NOMO-1 treated with DMSO at 0.1 percent for 48 hours (cell line): ENCODE data around the gene SCFD2.
"Not testable (repeated sequence)": the region's sequence is repeated elsewhere in the genome, so short reads cannot be mapped to it uniquely, and the experiment has no call there.

Experiments used
- DNase-seq: peaks from one replicate; lab custom pipeline; 2025; ENCODE audit not compliant: unreplicated experiment; lab: John Stamatoyannopoulos, UW

SCFD2 gene

DNA sequence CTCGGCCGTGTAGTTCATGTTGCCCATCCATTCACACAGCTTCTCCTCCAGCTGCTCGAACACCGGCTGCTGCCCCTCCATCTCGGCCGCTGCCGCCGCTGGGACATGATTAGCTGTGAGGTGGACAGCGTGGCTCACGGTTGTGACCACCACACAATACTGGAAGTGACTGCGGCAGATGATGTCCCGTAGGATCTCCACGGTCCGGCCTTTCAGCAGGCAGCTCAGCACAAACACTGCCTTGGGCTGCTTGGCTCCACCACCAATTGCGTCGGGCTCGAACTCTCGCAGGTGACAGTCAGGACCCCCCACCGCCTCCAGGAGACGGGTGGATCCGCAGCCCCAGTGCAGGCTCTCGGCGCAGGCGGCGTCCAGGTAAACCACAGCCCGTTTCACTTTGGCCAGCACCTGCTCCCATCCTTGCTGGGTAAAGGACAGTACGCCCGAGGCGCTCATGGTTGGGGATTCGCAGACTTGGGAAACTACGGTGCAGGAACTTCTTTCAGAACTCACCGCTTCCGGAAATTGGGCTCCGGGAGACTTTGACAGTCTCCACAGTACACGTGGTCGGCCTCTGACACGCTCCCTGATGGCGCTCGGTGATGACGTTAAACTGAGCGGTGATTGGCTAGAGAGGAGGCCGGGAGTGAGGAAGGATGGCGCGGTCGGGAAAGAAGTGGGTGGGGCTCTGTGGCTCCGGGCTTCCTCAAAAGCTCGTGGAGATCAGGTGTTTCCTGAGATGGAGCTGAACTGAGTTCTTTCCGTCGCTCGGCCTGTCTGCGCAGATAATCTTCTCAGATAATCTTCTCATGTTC is at the start of gene SCFD2:
Gene SCFD2, minus strand, starts transcription at position 576 of the 815 bp plus-strand sequence.
- DNase-seq, result peak; percentile 94

DNA sequence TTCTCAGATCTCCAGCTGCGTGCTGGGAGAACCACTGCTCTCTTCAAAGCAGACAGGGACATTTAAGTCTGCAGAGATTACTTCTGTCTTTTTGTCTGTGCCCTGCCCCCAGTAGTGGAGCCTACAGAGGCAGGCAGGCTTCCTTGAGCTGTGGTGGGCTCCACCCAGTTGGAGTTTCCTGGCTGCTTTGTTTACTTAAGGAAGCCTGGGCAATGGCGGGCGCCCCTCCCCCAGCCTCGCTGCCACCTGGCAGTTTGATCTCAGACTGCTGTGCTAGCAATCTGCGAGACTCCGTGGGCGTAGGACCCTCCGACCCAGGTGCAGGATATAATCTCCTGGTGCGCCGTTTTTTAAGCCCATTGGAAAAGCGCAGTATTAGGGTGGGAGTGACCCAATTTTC is 43.6 kb upstream of the SCFD2 start:
- DNase-seq, result not testable (repeated sequence)

DNA sequence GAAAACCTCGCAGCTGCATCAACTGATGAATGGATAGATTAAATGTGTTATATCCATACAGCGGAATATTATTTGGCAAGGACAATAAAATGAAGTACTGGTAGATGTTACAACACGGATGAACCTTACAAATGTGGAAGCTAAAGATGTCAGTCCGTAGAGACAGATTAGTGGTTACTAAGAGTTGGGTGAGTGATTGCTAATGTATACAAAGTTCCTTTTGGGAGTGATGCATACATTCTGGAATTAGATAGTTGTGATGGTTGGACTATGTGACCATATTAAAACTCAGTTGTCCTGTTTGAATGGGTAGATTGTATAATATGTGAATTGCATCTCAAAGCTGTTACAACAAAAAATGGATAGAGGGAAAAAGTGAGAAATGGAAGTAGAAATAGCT is 14.4 kb upstream of the SCFD2 start:
- DNase-seq, result no peak

DNA sequence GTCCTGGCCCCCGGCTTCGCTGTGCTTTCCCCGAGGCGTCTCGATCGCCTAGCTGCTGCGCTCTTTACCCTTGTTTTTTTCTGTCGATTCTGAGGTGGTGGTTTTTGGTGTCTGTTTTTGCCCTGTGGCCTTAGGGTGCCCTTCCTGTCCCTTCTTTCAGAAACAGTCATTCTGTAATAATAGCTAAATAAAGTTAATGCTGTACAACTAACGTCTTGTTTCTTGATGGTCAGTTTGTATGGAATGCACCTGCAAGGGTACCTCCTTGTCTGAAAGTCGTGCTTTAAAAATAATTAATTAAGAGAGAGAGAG is 12.3 kb upstream of the SCFD2 start:
- peak; percentile 27 for DNase-seq

DNA sequence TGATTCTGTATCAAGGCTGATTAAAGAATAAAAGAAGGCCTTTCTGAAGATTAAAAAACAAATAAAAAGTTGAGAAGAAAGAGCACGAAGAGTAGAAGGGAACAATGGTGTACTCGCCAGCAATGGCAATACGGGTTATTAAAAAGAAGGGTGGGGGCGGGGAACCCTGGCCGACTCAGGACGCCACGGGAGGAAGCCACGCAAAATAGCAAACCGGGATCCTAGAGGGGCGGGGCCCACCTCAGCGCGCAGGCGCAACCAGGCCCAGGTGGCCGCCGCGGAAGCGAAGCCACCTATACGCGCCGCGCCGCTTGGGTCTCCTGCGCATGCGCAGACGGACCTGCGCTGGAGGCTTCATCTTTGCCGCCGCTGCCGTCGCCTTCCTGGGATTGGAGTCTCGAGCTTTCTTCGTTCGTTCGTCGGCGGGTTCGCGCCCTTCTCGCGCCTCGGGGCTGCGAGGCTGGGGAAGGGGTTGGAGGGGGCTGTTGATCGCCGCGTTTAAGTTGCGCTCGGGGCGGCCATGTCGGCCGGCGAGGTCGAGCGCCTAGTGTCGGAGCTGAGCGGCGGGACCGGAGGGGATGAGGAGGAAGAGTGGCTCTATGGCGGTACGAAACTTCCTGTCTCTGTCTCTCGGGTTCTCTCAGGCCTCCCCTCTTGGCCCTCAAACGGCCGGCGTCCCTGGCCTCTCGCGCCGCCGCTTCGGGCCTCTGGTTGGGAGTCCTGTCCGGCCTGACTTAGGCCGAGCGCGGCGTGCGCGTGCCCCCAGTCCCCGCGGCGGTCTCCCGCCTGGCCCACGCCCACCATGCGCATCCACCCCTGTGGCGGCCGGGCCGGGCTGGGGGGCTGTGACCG is 11.7 kb upstream of the SCFD2 start, which contains the start of gene FIP1L1:
Gene FIP1L1, plus strand, starts transcription at position 323 of the 852 bp plus-strand sequence. Its CDS starts 198 bp downstream, at position 521.
- DNase-seq, result peak; percentile 78

DNA sequence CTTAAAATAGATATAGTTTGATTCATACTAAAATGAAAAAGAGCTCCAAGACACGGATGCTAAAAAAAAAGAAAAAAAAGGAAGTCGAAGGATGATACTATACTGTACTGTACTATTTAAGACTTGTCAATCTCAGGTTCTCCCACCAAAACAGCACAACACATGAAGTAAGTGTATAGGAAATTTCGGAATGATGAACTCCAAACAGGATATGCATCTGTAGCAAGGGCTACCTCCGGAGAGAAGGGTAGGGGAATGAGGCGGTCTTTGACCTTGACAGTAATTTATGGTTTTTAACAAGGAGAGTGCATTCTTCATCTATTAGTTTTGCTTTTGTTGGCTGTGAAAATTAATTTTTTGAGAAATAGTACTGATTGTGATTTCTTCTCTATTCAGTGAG is 11.0 kb upstream of the SCFD2 start:
- DNase-seq, result no peak

DNA sequence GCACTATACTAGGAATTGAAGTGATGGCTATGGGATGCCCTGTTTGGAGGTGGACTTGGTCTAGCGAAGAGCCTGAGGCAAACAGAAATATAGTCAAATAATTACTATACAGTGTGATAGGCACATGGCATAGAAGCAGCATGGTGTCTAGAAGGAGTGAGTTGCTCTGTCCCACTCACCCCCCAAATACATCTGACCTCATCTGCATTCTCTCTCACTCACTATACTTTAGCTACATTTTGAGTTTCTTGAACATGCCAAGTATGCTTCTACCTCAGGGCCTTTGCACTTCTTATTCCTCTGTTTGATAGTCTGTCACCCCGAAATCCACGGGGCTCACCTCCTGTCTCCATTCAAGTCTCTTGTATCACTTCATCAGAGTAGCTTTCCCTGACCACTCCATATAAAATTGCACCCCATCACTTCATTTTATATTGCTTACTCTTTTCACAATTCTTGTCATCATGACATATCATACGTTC is 9.0 kb upstream of the SCFD2 start:
- no peak for DNase-seq

DNA sequence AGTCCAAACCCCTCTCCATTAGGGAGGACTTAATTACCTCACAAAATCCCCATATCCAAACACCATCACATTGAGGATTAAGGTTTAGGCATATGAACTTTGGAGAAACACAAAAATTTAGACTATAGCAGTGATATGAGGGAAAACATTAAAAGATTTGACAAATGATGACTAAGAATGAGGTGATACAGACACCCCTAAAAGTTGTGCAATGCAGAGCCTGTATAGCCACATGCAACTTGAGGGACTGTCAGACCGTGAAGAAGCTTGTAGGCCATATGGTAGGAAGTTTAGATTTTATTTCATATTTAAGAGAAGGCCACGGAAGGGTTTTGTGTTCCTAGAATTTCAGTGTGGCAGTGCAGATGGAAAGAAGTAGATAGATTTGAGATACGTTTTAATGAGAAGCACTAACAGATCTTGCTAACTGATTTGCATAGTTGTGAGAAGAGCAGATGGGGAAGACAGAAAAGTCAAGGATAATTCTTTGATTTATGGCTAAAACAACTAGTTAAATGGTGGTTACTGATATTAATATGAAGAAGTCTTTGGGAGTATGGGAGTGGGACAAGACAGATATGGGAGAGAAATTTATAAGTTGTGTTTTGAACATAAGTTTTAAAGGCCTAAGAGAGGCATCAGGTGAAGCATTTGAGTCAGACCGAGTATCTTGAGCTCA is 6.1 kb upstream of the SCFD2 start:
- no peak for DNase-seq

DNA sequence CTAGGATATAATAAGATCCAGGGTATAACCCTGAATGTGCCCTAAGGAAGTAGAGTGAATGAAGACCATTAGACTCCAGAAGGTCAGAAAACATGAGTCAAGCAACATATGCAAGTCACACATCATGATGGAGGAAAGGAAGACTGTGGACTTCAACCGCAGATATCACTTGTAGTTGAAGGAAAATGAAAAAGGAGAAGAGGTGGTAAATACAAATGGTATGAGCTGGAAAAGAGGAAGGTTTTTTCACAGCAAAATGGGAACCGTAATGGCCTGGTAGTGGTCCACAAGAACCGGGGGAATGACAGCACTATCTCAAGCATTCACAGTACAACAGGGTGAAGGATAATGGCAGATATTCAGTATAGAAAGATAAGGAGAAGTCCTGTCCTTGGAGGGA is 5.2 kb upstream of the SCFD2 start:
- DNase-seq, result no peak

DNA sequence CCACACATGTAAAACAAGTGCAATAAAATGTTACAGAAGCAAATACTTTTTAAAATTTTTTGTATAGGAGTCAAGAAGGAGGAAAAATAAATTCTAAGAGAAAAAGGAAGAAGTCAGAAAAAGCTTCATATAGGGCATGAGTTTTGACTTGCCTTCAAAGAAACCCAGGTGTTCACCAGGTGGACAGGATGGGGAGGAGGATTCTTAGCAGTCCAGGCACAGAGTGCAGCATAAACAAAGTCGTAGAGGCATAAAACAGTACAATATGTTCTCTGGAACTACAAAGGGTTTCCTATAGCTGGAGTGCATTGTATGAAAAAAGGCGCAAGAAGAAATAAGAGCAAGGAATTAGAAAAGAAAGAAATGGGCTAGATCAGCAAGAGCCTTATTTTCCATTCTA is 1.9 kb upstream of the SCFD2 start:
- DNase-seq, result no peak

DNA sequence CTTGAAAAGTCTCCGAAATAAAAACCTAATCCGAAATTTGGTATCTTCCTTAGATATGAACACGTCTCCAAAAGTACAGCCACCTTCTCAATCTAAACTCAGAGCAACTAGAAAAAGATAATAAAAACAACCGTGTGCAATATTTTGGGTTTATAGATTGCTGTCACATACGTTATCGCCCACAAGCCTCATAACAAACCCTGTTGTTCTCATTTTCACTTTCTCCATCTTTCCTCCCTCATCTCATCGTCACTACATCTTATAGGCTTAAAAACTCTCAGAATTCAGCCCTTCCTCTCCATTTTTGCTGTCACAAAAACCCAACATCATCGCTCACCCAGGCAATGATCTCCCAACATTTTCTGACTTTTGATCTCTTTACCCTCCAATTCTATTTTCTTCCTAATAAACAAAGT is 448 bp upstream of the SCFD2 start:
- no peak for DNase-seq

DNA sequence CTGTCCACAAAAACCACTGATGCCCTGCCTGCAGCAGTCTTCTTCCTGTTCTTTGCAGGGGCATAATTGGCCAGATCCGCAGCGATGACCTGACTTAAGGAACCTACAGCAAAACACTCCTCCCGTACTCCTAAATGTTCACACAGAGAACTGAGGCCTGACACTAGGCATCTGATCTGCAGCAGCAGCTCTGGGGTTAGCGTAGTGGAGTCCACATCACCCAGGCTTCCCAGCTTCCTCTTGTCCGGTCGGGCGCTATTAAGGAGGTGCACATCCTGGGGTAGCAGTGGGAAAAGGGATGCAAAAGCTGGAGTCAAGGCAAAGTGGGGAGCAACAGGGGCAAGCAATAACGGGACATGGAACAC is 758 bp downstream of the SCFD2 start:
- DNase-seq, result peak; percentile 49

DNA sequence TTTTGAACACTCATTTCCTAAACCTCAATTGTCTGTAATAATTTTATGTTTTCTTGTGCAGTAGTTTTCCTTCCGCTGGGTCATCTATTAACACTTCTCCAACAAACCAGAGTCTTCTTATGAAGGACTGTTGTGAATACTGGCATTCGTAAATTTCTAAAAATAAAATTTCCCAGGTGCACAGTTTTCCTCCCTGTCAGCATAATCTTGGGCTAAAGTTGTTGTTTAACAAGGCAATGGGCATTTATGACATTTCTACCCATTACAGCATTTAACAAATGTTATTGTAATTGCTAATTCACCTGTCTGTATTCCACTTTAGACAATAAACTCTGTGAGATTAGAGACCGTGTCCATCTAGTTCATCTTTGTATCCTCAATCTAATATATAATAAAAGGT is 1.2 kb downstream of the SCFD2 start:
- DNase-seq, result no peak

DNA sequence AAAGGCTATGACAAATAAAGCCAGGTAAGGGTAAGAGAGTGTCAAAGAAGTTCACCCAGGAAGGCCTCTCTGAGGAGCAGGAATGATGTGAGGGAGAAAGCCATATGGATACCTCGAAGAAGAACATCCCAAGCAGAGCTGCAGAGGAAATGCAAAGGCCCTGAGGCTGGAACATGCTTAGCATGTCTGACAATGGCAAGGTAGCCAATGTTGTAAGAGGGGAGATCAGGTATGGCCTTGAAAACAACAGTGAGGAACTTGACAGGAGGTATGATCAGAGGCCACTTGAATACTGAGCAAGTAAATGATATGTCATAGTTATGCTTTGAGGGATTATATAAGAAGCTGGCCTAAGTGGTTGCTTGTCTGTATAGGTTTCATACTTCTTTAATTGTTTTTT is 3.8 kb downstream of the SCFD2 start:
- DNase-seq, result no peak

DNA sequence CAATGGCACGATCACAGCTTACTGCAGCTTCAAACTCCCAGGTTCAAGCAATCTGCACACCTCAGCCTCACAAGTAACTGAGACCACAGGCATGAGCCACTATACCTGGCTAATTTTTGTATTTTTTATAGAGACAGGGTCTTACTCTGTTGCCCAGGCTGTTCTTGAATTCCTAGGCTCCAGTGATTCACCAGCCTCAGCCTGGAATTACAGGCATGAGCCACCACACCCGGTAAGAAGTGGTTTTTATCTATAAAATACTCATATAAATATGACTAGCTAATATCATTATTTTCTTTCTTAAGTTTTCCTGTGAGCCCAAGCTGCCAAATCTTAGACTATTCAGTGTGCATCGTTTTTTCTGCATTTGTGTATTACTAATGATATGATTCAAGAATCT is 4.4 kb downstream of the SCFD2 start:
- DNase-seq, result no peak

DNA sequence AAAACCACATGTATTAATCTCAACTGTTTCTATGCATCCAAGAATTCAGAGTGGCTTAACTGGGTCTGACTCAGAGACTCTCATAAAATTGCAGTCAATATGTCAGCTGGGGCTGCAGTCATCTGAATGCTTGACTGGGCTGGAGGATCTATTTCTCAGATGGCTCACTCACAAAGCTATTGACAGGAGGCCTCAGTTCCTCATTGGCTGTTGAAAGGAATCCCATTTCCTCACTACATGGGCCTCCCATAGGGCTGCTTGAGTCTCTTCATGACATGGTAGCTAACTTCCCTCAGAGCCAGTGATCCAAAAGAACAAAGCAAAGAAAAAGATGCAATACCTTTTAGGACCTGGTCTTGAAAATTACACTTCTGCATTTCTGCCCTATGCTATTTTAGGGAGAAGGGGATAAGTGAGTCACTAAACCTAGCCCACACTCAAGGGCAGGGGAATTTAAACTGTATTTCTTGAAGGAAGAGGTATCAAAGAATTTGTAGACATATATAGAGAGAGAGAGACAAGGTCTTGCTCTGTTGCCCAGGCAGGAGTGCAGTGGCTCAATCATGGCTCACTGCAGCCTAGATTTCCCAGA is 9.8 kb downstream of the SCFD2 start:
- peak; percentile 29 for DNase-seq

DNA sequence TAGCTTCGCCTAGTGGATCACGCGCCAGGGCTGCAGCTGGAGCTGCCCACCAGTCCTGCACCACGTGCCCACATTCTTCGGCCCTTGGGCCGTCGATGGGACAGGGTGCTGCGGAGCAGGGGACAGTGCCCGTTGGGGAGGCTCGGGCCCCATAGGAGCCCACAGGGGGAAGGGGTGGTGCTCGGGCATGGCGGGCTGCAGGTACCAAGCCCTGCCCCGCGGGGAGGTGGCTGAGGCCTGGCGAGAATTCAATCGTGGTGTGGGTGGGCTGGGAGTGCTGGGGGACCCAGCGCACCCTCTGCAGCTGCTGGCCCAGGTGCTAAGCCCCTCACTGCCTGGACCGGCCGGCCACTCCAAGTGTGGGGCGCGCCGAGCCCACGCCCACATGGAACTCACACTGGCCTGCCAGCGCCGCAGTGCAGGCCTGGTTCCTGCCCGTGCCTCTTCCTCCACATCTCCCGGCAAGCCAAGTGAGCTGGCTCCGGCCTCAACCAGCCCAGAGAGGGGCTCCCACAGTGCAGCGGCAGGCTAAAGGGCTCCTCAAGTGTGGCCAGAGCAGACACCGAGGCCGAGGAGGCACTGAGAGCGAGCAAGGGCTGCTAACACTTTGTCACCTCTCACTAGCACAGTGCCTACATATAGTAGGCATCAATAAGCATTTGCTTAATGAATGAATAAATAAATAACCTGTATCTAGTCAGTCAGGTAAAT is 11.7 kb downstream of the SCFD2 start:
- no peak for DNase-seq

DNA sequence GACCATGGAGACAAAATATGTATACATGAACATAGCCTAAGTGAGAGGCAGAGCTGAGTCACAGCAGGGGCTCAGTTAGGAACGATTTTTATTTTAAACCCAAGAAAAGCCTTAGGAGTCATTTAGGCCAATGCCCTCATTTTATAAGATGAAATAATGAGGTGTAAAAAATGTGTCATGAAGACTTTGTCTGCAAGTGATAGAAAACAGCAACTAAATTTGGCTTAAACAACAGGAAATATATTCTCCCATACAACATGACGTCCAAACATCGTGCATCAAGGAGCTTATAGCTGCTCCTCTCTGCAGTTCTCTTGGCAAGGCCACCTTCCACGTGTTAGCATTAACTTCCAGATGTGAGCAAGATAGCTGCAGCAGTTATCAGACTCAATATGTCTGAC is 16.8 kb downstream of the SCFD2 start:
- DNase-seq, result no peak

DNA sequence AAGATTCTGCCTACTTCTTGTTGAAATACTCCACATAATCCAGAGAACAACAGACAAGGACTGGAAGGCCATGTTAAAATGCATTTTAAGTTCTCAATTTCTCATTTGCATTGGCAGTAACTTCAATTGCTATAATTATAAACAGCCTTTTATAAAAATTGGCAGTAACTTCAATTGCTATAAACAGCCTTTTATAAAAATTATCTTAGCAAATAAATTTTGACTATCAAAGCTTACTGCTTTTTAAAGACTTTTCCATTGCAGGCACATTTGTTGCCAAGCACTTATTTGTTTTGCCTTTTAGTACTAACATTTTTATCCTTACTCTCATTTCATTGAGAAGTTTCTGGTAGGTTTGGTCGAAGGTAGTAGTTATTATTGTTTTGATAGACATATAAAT is 17.8 kb downstream of the SCFD2 start:
- DNase-seq, result no peak
